Kidney (tissue), 14 donors: ENCODE data around the gene MYCBP. TPM values are rescaled to one million over a fixed set of nuclear protein-coding genes. Genes with fewer than 3 reads are reported as not detected.
"Not testable (repeated sequence)": the region's sequence is repeated elsewhere in the genome, so short reads cannot be mapped to it uniquely, and the experiment has no call there.

ENCODE experiments used
- DNase-seq, 5 donors: peaks; one replicate each; pipeline ENCODE4 v3.0.0-alpha.2; 2013 to 2020
- FAIRE-seq: peaks from 2 replicates; lab custom pipeline; 2012; peaks lifted over from hg19 to GRCh38; lab: Jason Lieb, UNC
- H3K27ac ChIP-seq, 2 donors: one replicate each; pipeline ENCODE4 v1.7.0; 2013; ENCODE audit warnings: low read depth in 2 of 2, low read length in 2 of 2, inconsistent platforms in 1 of 2
- H3K27me3 ChIP-seq: one replicate; pipeline ENCODE4 v1.7.1; 2013; ENCODE audit warnings: low read length, inconsistent platforms; ENCODE audit not compliant: control insufficient read depth, insufficient read depth
- H3K36me3 ChIP-seq, 3 donors: one replicate each; pipeline versions ENCODE4 v1.7.0 to v1.7.1; 2013; ENCODE audit warnings: low read length in 3 of 3, control low read depth in 1 of 3, inconsistent platforms in 1 of 3; ENCODE audit not compliant: insufficient read depth in 3 of 3, control insufficient read depth in 2 of 3
- H3K4me1 ChIP-seq, 3 donors: one replicate each; pipeline versions ENCODE4 v1.7.0 to v1.7.1; 2013; ENCODE audit warnings: low read length in 3 of 3, inconsistent platforms in 1 of 3, low read depth in 1 of 3; ENCODE audit not compliant: control insufficient read depth in 2 of 3, insufficient read depth in 2 of 3
- H3K4me3 ChIP-seq, 3 donors: one replicate each; pipeline versions ENCODE4 v1.7.0 to v1.8.1; 2013; ENCODE audit warnings: low read length in 3 of 3, control low read depth in 1 of 3, inconsistent platforms in 1 of 3
- H3K9ac ChIP-seq, 3 donors: one replicate each; pipeline versions ENCODE4 v1.7.0 to v1.7.1; 2013; ENCODE audit warnings: low read length in 3 of 3, control low read depth in 1 of 3, inconsistent platforms in 1 of 3
- H3K9me3 ChIP-seq, 3 donors: one replicate each; pipeline versions ENCODE4 v1.7.0 to v1.7.1; 2013; ENCODE audit warnings: low read length in 3 of 3, control low read depth in 1 of 3, inconsistent platforms in 1 of 3; ENCODE audit not compliant: control insufficient read depth in 2 of 3, insufficient read depth in 1 of 3
- CTCF ChIP-seq: IDR thresholded peaks from 3 replicates; pipeline ENCODE4 v1.5.1; 2012; ENCODE audit warnings: mild to moderate bottlenecking, moderate library complexity, borderline replicate concordance; ENCODE audit not compliant: insufficient read depth; ENCODE audit errors: extremely low read depth
- intact Hi-C: fragments of 100-400 bp; cut with DNase I; formaldehyde crosslinking; loops from one replicate; pipeline ENCODE4 v1.11.1; 2022
- polyA plus RNA-seq: library from polyadenylated mRNA; stranded (reverse); fragments of 350-450 nt; fragmentation: Illumina TruSeq; extraction: RNeasy Lipid Tissue Mini Kit (QIAGEN cat#74804); gene quantifications from one replicate; pipeline ENCODE4 v1.2.3, GENCODE V29; 2014; ENCODE audit warnings: low read depth, low replicate concordance; ENCODE audit not compliant: insufficient read depth
- total RNA-seq: library from RNA; stranded (reverse); fragmentation: NEBNext Ultra II Directional; extraction: Animal tissue kit (Norgen Biotek cat#: 25700); gene quantifications from one replicate; pipeline ENCODE4 v1.2.1, GENCODE V29; 2021
- donor health status: control.
- donor health status: control.
- donor health status: control.
- donor health status: control.
- donor health status: control.
- donor health status: DM: yes; HTN: yes; CAD: no.
- donor health status: Normal renal cell carcinoma (clear cell type).

The MYCBP gene
- total and polyA plus RNA-seq, 2 donors from 2014 or later, result 20.6 to 31.1 TPM

- no peaks in the 10 kb centered on the region for H3K27me3 ChIP-seq
- no peak overlapping the region for H3K9ac ChIP-seq
- H3K36me3 ChIP-seq, result peaks cover 0 to 17% (median 15%) of the 10 kb centered on the region in 3 donors
- no peaks in the 10 kb centered on the region for H3K9me3 ChIP-seq
- no peak overlapping the region for H3K27ac ChIP-seq
- no peak for DNase-seq
- no peaks in the 10 kb centered on the region for H3K4me1 ChIP-seq
- TF ChIP-seq CTCF, result no peak
- H3K4me3 ChIP-seq, result no peak overlapping the region
- FAIRE-seq, result no peak
- intact Hi-C loops, result no loop called here
Measured at GRCh38 chr1:38846210-38846609, 26.9 kb downstream of the MYCBP start.

- H3K36me3 ChIP-seq, result peaks cover 0 to 17% (median 10%) of the 10 kb centered on the region in 3 donors
- H3K4me1 ChIP-seq, H3K9me3 ChIP-seq, H3K27ac ChIP-seq, H3K4me3 ChIP-seq, FAIRE-seq, H3K27me3 ChIP-seq, H3K9ac ChIP-seq, DNase-seq, intact Hi-C loops: not testable (repeated sequence)
Measured at GRCh38 chr1:38845088-38845487, 28.1 kb downstream of the MYCBP start.

GRCh38 chr1:38840281-38840680 lies 32.9 kb downstream of the MYCBP start:
- intact Hi-C loops, result no loop called here
- no peak for FAIRE-seq

GRCh38 chr1:38839363-38839762 lies 33.8 kb downstream of the MYCBP start:
- no peak overlapping the region for H3K27ac ChIP-seq
- H3K27me3 ChIP-seq, result no peaks in the 10 kb centered on the region
- no peak for TF ChIP-seq CTCF
- FAIRE-seq (no peak), DNase-seq (no peak)
- H3K4me1 ChIP-seq, result no peaks in the 10 kb centered on the region
- H3K4me3 ChIP-seq, result no peak overlapping the region
- H3K9ac ChIP-seq, result no peak overlapping the region
- intact Hi-C loops, result loop anchor here (10.0 kb wide), 1 partner anchor 805 kb away; no protein-coding TSS in a partner anchor
- H3K36me3 ChIP-seq, result peaks cover 2 to 15% (median 14%) of the 10 kb centered on the region in 3 donors
- no peaks in the 10 kb centered on the region for H3K9me3 ChIP-seq

More at GRCh38 chr1:38840281-38840680, 32.9 kb downstream of the MYCBP start:
- H3K27ac ChIP-seq, result no peak overlapping the region
- peaks cover 2 to 15% (median 14%) of the 10 kb centered on the region in 3 donors for H3K36me3 ChIP-seq
- TF ChIP-seq CTCF, result no peak
- H3K9me3 ChIP-seq, result no peaks in the 10 kb centered on the region
- DNase-seq, result no peak
- no peak overlapping the region for H3K9ac ChIP-seq
- no peak overlapping the region for H3K4me3 ChIP-seq
- H3K4me1 ChIP-seq, result no peaks in the 10 kb centered on the region
- no peaks in the 10 kb centered on the region for H3K27me3 ChIP-seq

- not testable (repeated sequence) for H3K4me1 ChIP-seq, DNase-seq, H3K27ac ChIP-seq, H3K9me3 ChIP-seq, H3K9ac ChIP-seq, H3K4me3 ChIP-seq, FAIRE-seq, H3K27me3 ChIP-seq
- intact Hi-C loops, result loop anchor here (10.0 kb wide), 1 partner anchor 802 kb away; no protein-coding TSS in a partner anchor
- H3K36me3 ChIP-seq, result peaks cover 2 to 15% (median 8%) of the 10 kb centered on the region in 3 donors
Measured at GRCh38 chr1:38836316-38836715, 36.8 kb downstream of the MYCBP start.
